GM18907 (cell line): ENCODE results near the gene SRGAP2B.
"Not testable (repeated sequence)": the region's sequence is repeated elsewhere in the genome, so short reads cannot be mapped to it uniquely, and the experiment has no call there.

Source experiments
- ATAC-seq: cut with Tn5 transposase; IDR thresholded peaks from one replicate; pipeline ENCODE4 v1.9.1; 2021; ENCODE audit warnings: mild to moderate bottlenecking, moderate library complexity; ENCODE audit not compliant: unreplicated experiment

Gene SRGAP2B

GRCh38 chr1:145000074-145000742 is 94.9 kb downstream of the SRGAP2B start:
- not testable (repeated sequence) for ATAC-seq

- not testable (repeated sequence) for ATAC-seq
These were observed 96.2 kb downstream of the SRGAP2B start for GRCh38 chr1:144998981-144999273.

GRCh38 chr1:144998134-144998980 is 96.8 kb downstream of the SRGAP2B start:
- not testable (repeated sequence) for ATAC-seq

- not testable (repeated sequence) for ATAC-seq
These were observed 99.2 kb downstream of the SRGAP2B start for GRCh38 chr1:144995833-144996410.

- ATAC-seq, result not testable (repeated sequence)
These were observed 102.2 kb downstream of the SRGAP2B start for GRCh38 chr1:144992915-144993314.

GRCh38 chr1:144990611-144991010 is 104.5 kb downstream of the SRGAP2B start:
- not testable (repeated sequence) for ATAC-seq

- ATAC-seq, result not testable (repeated sequence)
These were observed 108.0 kb downstream of the SRGAP2B start for GRCh38 chr1:144987131-144987530.

- ATAC-seq, result not testable (repeated sequence)
These were observed 108.8 kb downstream of the SRGAP2B start for GRCh38 chr1:144986171-144986860.

GRCh38 chr1:144985550-144986170 is 109.5 kb downstream of the SRGAP2B start:
- ATAC-seq, result not testable (repeated sequence)

GRCh38 chr1:144982802-144983525 is 112.2 kb downstream of the SRGAP2B start:
- ATAC-seq, result not testable (repeated sequence)

- not testable (repeated sequence) for ATAC-seq
These were observed 114.0 kb downstream of the SRGAP2B start for GRCh38 chr1:144981157-144981556.

GRCh38 chr1:144979960-144980595 is 115.0 kb downstream of the SRGAP2B start:
- ATAC-seq, result not testable (repeated sequence)

- not testable (repeated sequence) for ATAC-seq
These were observed 117.3 kb downstream of the SRGAP2B start for GRCh38 chr1:144977856-144978255.

- not testable (repeated sequence) for ATAC-seq
These were observed 123.2 kb downstream of the SRGAP2B start for GRCh38 chr1:144971936-144972335.

GRCh38 chr1:144966488-144966887 is 128.6 kb downstream of the SRGAP2B start:
- ATAC-seq, result not testable (repeated sequence)

- ATAC-seq, result not testable (repeated sequence)
These were observed 130.4 kb downstream of the SRGAP2B start for GRCh38 chr1:144964765-144965164.

GRCh38 chr1:144964186-144964585 is 130.9 kb downstream of the SRGAP2B start:
- ATAC-seq, result not testable (repeated sequence)

GRCh38 chr1:144963571-144963970 is 131.6 kb downstream of the SRGAP2B start:
- not testable (repeated sequence) for ATAC-seq
